Neural cell (in vitro differentiated cells): ENCODE results near the gene ZNF221. TPM values are rescaled to one million over a fixed set of nuclear protein-coding genes. Genes with fewer than 3 reads are reported as not detected.

ENCODE experiments used
- H2AFZ ChIP-seq: fragments of 200-600, 300-800 bp; sonication (generic), shearing (Covaris generic); 2 replicates; pipeline ENCODE4 v1.6.0; 2014; ENCODE audit warnings: low read depth, mild to moderate bottlenecking, antibody characterized with exemption, low read length, moderate library complexity
- H3F3A ChIP-seq: fragments of 200-600 bp; shearing (Covaris generic); 2 replicates; pipeline ENCODE4 v1.6.1; 2016; ENCODE audit warnings: mild to moderate bottlenecking, moderate library complexity, mixed read lengths, antibody characterized with exemption, low read length; ENCODE audit not compliant: insufficient read depth, poor library complexity, severe bottlenecking
- H3K27ac ChIP-seq: fragments of 200-600, 300-800 bp; sonication (generic), shearing (Covaris generic); 2 replicates; pipeline ENCODE4 v1.5.1; 2014; ENCODE audit warnings: mild to moderate bottlenecking, low read length, moderate library complexity
- H3K27me3 ChIP-seq: fragments of 300-800, 200-600 bp; sonication (generic), shearing (Covaris generic); 2 replicates; pipeline ENCODE4 v1.6.0; 2014; ENCODE audit warnings: mild to moderate bottlenecking, low read depth, low read length, moderate library complexity; ENCODE audit not compliant: insufficient read depth
- H3K36me3 ChIP-seq: fragments of 300-800, 200-600 bp; sonication (generic), shearing (Covaris generic); 2 replicates; pipeline ENCODE4 v1.5.1; 2014; ENCODE audit warnings: mild to moderate bottlenecking, antibody characterized with exemption, low read length, moderate library complexity; ENCODE audit not compliant: insufficient read depth
- H3K4me2 ChIP-seq: fragments of 300-800, 200-600 bp; sonication (generic), shearing (Covaris generic); 2 replicates; pipeline ENCODE4 v1.6.0; 2014; ENCODE audit warnings: mild to moderate bottlenecking, low read length
- H3K4me3 ChIP-seq: fragments of 300-800, 200-600 bp; sonication (generic), shearing (Covaris generic); 2 replicates; pipeline ENCODE4 v1.5.1; 2014; ENCODE audit warnings: mild to moderate bottlenecking, low read length, moderate library complexity
- H3K79me2 ChIP-seq: fragments of 200-600 bp; shearing (Covaris generic); replicated peaks from 2 replicates; pipeline ENCODE4 v1.6.0; 2014; ENCODE audit warnings: mild to moderate bottlenecking, low read length, moderate library complexity; ENCODE audit not compliant: insufficient read depth
- H3K9ac ChIP-seq: fragments of 300-800, 200-600 bp; sonication (generic), shearing (Covaris generic); 2 replicates; pipeline ENCODE4 v1.6.1; 2016; ENCODE audit warnings: mild to moderate bottlenecking, low read length, mixed read lengths
- H3K9me2 ChIP-seq: fragments of 200-600 bp; shearing (Covaris generic); 2 replicates; pipeline ENCODE4 v1.6.1; 2016; ENCODE audit warnings: mild to moderate bottlenecking, low read length, mixed read lengths; ENCODE audit not compliant: insufficient read depth
- H3K9me3 ChIP-seq: fragments of 200-600, 300-800 bp; sonication (generic), shearing (Covaris generic); 2 replicates; pipeline ENCODE4 v1.6.1; 2016; ENCODE audit warnings: mild to moderate bottlenecking, mixed run types, low read length, moderate library complexity, mixed read lengths
- H4K20me1 ChIP-seq: fragments of 200-600 bp; shearing (Covaris generic); 2 replicates; pipeline ENCODE4 v1.6.1; 2016; ENCODE audit warnings: mild to moderate bottlenecking, mixed run types; ENCODE audit not compliant: insufficient read depth
- CTCF ChIP-seq: fragments of 450-650 bp; IDR thresholded peaks from 2 replicates; pipeline ENCODE4 v1.5.1; 2014; ENCODE audit warnings: antibody characterized with exemption, mild to moderate bottlenecking, moderate library complexity; ENCODE audit not compliant: poor library complexity, severe bottlenecking
- EP300 ChIP-seq: fragments of 450-650 bp; conservative IDR thresholded peaks from 2 replicates; pipeline ENCODE4 v1.6.1; 2014; ENCODE audit warnings: antibody characterized with exemption, mild to moderate bottlenecking, moderate library complexity; ENCODE audit not compliant: poor library complexity, severe bottlenecking
- EZH2 ChIP-seq: fragments of 200-600, 300-800 bp; shearing (Covaris generic), sonication (generic); IDR thresholded peaks from 2 replicates; pipeline ENCODE4 v1.6.1; 2014; ENCODE audit warnings: antibody characterized with exemption, low read length, borderline replicate concordance, mild to moderate bottlenecking; ENCODE audit not compliant: insufficient read depth, poor library complexity, severe bottlenecking
- MXI1 ChIP-seq: fragments of 450-650 bp; conservative IDR thresholded peaks from 2 replicates; pipeline ENCODE4 v1.6.1; 2014; ENCODE audit warnings: antibody characterized with exemption, mild to moderate bottlenecking; ENCODE audit not compliant: poor library complexity, severe bottlenecking
- POLR2AphosphoS5 ChIP-seq: IDR thresholded peaks from 2 replicates; pipeline ENCODE4 v1.6.1; 2012
- RAD21 ChIP-seq: fragments of 450-650 bp; conservative IDR thresholded peaks from 2 replicates; pipeline ENCODE4 v1.6.1; 2014; ENCODE audit warnings: antibody characterized with exemption, mild to moderate bottlenecking, moderate library complexity
- REST ChIP-seq: IDR thresholded peaks from 2 replicates; pipeline ENCODE4 v1.6.1; 2012; ENCODE audit warnings: borderline replicate concordance
- SMC3 ChIP-seq: fragments of 450-650 bp; conservative IDR thresholded peaks from 2 replicates; pipeline ENCODE4 v1.6.1; 2014; ENCODE audit warnings: antibody characterized with exemption, mild to moderate bottlenecking, moderate library complexity; ENCODE audit not compliant: poor library complexity
- TAF1 ChIP-seq: IDR thresholded peaks from 2 replicates; pipeline ENCODE4 v1.6.1; 2012; ENCODE audit warnings: low read depth
- polyA plus RNA-seq: library from polyadenylated mRNA; depleted of rRNA; stranded (reverse); fragments of >200 nt; gene quantifications from 2 replicates; pipeline ENCODE4 v1.2.3, GENCODE V29; 2014

The ZNF221 gene
- polyA plus RNA-seq, 1 donor from 2014 or later: 7.4 TPM

DNA sequence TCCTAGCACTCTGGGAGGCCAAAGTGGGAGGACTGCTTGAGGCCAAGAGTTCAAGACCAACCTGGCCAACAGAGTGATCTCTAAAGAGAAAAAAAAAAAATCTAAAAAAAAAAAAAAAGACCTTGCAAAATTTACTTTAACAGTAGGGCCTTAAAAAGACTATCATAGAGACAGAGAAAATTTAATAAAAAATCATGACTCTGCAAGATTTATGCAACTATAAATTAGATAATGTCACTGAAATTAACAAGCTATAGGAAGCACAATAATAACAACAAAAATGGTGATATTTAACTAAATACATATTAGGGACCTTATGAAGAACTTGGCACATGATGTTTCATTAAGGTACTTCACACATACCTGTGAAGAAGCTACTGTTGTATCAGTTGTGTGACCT, 27.2 kb upstream of the ZNF221 start:
- Histone ChIP-seq H3K27me3 (no peaks in the 10 kb centered on the region), H3F3A (no peaks in the 10 kb centered on the region), H4K20me1 (no peaks in the 10 kb centered on the region), H3K9me3 (no peaks in the 10 kb centered on the region), H2AFZ (no peak overlapping the region), H3K27ac (no peak overlapping the region), H3K9me2 (no peaks in the 10 kb centered on the region), H3K79me2 (no peaks in the 10 kb centered on the region), H3K9ac (no peak overlapping the region), H3K4me2 (no peak overlapping the region), H3K4me3 (no peak overlapping the region), H3K36me3 (peaks cover 25% of the 10 kb centered on the region)
- TF ChIP-seq TAF1 (no peak), POLR2AphosphoS5 (no peak), MXI1 (no peak), EZH2 (no peak), CTCF (no peak), SMC3 (no peak), EP300 (no peak), REST (no peak), RAD21 (no peak)

DNA sequence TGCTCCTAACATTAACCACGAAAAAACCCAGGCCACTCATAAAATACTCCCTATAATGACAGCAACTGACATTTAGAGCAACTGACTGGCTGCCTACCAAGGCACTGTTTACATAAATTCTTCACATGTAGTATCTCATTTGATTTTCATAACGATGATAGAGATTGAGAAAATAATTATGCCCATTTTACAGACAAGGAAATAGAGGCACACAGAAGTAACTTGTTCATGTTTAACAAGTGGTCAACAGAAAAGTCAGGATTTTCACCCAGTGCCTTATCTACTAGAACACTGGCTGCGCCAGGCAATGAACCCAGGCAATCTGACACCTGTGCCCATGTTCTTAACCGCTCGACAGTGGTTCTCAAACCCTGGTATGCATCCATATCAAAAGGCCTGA, 22.2 kb upstream of the ZNF221 start:
- Histone ChIP-seq H3K9me3 (no peaks in the 10 kb centered on the region), H3K9me2 (no peaks in the 10 kb centered on the region), H3K36me3 (peaks cover 24% of the 10 kb centered on the region), H3K79me2 (peaks cover 6% of the 10 kb centered on the region), H3K27ac (no peak overlapping the region), H3K27me3 (no peaks in the 10 kb centered on the region), H4K20me1 (no peaks in the 10 kb centered on the region), H3K4me2 (no peak overlapping the region), H3K4me3 (no peak overlapping the region), H3F3A (no peaks in the 10 kb centered on the region), H3K9ac (no peak overlapping the region), H2AFZ (no peak overlapping the region)
- no peak for TF ChIP-seq CTCF
